NOMO-1 treated with DMSO at 0.1 percent for 48 hours (cell line): ENCODE measurements around the gene PTGER2.
A peak's percentile ranks its signal among the peaks of the same experiment; 100 is the strongest.

Source experiments
- DNase-seq: peaks from one replicate; lab custom pipeline; 2025; ENCODE audit not compliant: unreplicated experiment; lab: John Stamatoyannopoulos, UW

Gene PTGER2

GRCh38 chr14:52304248-52304904 is 9.7 kb upstream of the PTGER2 start:
- DNase-seq = no peak

GRCh38 chr14:52305014-52305413 is 9.1 kb upstream of the PTGER2 start:
- no peak for DNase-seq

DNA sequence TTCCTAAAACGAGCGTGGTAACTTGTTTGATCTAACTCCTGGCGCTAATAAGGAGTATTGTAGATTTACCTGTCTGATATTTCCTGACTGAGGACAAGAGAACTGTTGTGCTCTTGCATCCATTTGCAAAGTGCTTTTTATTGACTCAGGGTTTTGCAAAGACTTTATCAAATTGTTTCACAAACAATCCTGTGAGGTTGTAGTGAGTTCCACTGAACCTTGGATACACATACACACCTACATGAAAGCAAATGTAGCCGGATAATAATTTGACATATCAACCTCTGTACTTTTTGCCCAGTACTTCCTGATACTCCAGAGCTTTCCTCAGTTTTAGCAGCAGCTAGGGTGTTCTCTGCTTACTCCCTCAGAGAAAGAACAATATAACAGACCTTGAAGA is 6.7 kb upstream of the PTGER2 start:
- DNase-seq = no peak

- peak; percentile 25 for DNase-seq
These were observed 6.2 kb upstream of the PTGER2 start for GRCh38 chr14:52307905-52308304.

GRCh38 chr14:52310541-52310940 is 3.6 kb upstream of the PTGER2 start:
- DNase-seq = no peak

- peak; percentile 54 for DNase-seq
These were observed 1.2 kb upstream of the PTGER2 start for GRCh38 chr14:52312931-52313355.

- peak; percentile 52 for DNase-seq
These were observed 650 bp upstream of the PTGER2 start for GRCh38 chr14:52313462-52313861.

- no peak for DNase-seq
These were observed 663 bp downstream of the PTGER2 start for GRCh38 chr14:52314595-52315354.

GRCh38 chr14:52315355-52315718 is 1.2 kb downstream of the PTGER2 start:
- peak; percentile 87 for DNase-seq

DNA sequence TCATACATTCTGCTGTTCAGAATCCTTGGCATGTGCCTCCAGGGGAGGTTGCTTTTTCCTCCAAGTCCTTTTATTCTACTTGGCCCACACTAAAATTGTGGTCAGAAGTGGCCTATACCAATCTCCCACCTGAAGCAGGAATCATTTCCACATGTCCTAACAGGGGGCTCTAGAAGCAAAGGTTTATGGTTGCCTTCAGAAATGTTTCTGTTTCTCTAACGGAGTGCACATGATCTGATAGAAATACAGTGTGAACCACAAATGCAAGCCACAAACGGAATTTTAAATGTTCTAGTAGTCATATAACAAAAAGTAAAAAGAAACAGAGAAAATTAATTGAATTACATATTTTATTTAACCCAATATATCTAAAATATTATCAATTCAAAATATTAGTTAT is 4.0 kb downstream of the PTGER2 start:
- no peak for DNase-seq

GRCh38 chr14:52318826-52319645 is 4.9 kb downstream of the PTGER2 start:
- peak; percentile 35 for DNase-seq

GRCh38 chr14:52319919-52320318 is 5.8 kb downstream of the PTGER2 start:
- DNase-seq = no peak

DNA sequence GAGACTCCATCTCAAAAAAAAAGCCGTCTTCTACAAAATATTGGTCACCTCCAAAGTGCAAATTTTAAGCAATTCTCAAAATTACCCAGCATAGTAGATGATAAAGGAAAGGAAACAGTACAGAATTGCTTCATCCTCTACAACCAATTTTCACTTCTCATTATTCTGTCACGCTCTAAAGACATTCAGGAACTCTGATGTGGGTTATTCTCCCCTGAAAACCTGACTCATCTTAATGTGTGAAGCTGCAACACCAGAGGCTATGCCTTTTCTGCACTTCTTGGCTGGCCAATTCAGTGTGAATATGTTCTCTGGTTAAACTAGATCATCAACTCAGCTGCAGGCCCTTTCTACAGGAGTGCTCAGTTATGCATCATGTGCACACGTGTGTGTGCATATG is 11.0 kb downstream of the PTGER2 start:
- DNase-seq = peak; percentile 98

GRCh38 chr14:52325630-52326029 is 11.5 kb downstream of the PTGER2 start:
- no peak for DNase-seq

GRCh38 chr14:52327374-52328226 is 13.5 kb downstream of the PTGER2 start:
- peak; percentile 67 for DNase-seq

DNA sequence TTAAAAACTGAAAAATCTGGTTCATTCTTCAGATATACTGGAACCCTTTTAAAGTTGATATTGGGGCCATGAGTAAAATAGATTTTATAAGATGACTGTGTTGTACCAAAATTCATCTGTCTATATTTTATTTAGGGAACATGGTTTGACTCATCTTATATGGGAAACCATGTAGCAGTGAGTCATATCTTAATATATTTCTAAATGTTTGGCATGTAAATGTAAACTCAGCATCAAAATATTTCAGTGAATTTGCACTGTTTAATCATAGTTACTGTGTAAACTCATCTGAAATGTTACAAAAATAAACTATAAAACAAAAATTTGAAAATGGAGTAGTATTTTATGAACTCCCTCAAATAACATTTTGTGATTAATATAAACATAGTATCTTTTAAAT is 14.2 kb downstream of the PTGER2 start:
- no peak for DNase-seq

DNA sequence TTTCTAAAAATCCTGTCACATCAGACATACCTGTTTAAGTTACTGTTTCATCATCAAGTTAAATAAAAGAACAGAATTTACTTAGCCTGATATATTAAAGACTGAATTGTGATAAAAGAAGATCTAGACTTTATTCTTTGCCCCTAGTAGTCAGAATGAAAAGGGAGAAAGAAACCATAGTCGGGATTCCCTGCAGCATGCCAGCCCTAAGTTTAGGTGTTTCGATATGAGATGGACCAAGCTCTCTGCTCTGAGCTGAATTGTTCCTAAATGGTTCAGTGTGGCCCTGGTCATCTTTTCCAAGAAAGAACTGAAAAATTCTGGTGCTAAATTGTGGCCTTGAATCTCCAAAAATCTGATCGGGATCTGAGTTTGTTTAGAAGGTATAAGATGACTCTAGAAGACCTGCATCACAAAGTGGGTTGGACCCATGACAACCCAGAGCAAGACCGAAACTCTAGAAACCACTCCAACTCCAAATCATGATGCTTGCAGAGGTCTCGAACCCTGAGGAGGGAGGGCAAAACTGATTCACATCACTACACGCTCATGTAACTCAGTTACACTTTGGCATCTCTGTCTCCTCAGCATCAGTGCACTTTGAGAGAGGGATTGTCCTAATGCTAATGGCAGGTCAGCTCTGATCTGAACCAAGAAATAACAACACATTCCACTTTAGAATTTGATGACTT is 15.7 kb downstream of the PTGER2 start:
- no peak for DNase-seq

GRCh38 chr14:52332269-52332668 is 18.2 kb downstream of the PTGER2 start:
- DNase-seq = no peak

- no peak for DNase-seq
These were observed 19.0 kb downstream of the PTGER2 start for GRCh38 chr14:52333108-52333507.
